Sigmoid colon (tissue), 4 donors: ENCODE results near the gene FRRS1.

Source experiments
- EP300 ChIP-seq, 4 donors: sonication (generic); formaldehyde crosslinking; IDR thresholded peaks; one replicate each; pipeline ENCODE4 v1.6.1; 2017; ENCODE audit warnings: antibody characterized with exemption in 4 of 4
- TF ChIP-seq, protein P1 (sequence below), 4 experiments: fragments of 450-650 bp in 3 of 4; fragments of 200-600 bp in 1 of 4; IDR thresholded peaks; one replicate each; pipeline ENCODE4 v1.5.1; 2016 to 2019; ENCODE audit warnings: antibody characterized with exemption in 4 of 4, mild to moderate bottlenecking in 3 of 4, moderate library complexity in 2 of 4

DNA sequence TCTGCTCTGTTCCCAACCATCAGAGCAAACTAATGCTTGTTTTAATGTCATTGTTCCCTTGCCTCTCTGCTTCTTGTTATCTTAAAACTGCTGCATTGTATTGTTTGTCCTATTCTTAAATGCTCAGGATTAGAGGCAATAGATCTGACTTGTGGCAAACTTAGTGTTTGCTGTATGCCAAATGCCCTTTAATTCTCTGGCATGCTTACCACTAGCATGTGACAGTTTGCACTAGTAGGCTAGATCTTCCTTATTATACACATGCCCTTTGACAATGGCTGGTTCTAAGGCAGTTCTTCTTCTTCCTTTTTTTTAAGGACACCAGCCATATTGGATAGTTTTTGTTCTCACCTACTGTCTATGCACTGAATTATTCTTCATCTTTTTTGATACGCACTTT is 90.4 kb downstream of the FRRS1 start:
- TF ChIP-seq, protein P1, sequence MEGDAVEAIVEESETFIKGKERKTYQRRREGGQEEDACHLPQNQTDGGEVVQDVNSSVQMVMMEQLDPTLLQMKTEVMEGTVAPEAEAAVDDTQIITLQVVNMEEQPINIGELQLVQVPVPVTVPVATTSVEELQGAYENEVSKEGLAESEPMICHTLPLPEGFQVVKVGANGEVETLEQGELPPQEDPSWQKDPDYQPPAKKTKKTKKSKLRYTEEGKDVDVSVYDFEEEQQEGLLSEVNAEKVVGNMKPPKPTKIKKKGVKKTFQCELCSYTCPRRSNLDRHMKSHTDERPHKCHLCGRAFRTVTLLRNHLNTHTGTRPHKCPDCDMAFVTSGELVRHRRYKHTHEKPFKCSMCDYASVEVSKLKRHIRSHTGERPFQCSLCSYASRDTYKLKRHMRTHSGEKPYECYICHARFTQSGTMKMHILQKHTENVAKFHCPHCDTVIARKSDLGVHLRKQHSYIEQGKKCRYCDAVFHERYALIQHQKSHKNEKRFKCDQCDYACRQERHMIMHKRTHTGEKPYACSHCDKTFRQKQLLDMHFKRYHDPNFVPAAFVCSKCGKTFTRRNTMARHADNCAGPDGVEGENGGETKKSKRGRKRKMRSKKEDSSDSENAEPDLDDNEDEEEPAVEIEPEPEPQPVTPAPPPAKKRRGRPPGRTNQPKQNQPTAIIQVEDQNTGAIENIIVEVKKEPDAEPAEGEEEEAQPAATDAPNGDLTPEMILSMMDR (IDR thresholded peaks at IDR 0.05) = no peak
- no peak for TF ChIP-seq EP300 (IDR thresholded peaks at IDR 0.05)
